Upper lobe of left lung (tissue), 4 donors: ENCODE results near the gene PIF1.

Experiments
- CTCF ChIP-seq, 6 experiments: fragments of 450-650 bp in 4 of 6; fragments of 200-600 bp in 2 of 6; sonication (generic) in 2 of 6; IDR thresholded peaks; one replicate each; pipeline ENCODE4 v1.5.1; 2016 to 2019; ENCODE audit warnings: antibody characterized with exemption in 6 of 6
- POLR2A ChIP-seq, 4 donors: fragments of 450-650 bp; IDR thresholded peaks; one replicate each; pipeline ENCODE4 v1.5.1; 2016 to 2017; ENCODE audit warnings: antibody characterized with exemption in 4 of 4, mild to moderate bottlenecking in 2 of 4

- TF ChIP-seq CTCF (IDR thresholded peaks at IDR 0.05), result no peak
- TF ChIP-seq POLR2A (IDR thresholded peaks at IDR 0.05), result no peak
Measured at GRCh38 chr15:64833690-64834089, 8.2 kb upstream of the PIF1 start.
